ENCODE measurements around the gene TAF4B. TPM values are rescaled to one million over a fixed set of nuclear protein-coding genes. Genes with fewer than 3 reads are reported as not detected.
A peak's percentile ranks its signal among the peaks of the same experiment; 100 is the strongest.
"Not testable (repeated sequence)": the region's sequence is repeated elsewhere in the genome, so short reads cannot be mapped to it uniquely, and the experiment has no call there.

Gene TAF4B
- total RNA-seq, 1 donor from 2014 or later: 3.2 TPM

DNA sequence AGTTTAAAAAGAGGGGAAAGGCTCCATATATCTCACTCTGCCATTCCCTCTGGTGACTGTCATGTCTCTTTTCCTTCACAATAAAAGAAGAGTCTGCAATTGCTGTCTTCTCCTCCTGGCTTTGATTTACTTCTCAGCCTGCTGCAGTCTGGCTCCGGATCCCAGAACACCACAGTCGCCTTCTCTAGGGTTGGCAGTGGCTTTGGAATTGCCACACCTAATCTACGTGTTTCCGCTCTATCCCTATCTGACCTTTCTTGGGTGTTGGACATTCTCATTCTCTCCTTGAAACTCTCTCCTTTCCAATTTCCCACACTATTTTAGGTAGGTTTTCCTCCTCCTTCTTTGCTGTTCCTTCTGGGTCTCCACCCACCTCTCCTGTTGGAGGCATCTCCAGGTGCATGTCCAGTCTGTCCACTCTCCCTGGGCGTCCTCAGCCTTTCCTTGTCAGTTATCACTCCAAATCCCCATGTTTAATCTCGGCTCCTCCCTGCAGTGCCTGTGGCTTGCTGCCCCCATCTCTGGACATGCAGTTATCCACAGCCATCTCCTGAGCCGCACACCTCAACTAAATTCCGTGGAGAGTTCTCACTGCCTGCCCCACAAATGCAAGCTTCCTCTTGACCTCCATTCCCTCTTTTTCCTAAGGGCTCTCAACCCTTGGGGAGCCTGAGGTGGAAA is 209.3 kb downstream of the TAF4B start:
- H3K79me2 ChIP-seq (ENCODE audit: insufficient read depth, low read length): no peaks in the 10 kb centered on the region
- H3K27me3 Mint-ChIP-seq (ENCODE audit: low read depth, unreplicated experiment): peaks cover 5% of the 10 kb centered on the region
- no peak overlapping the region for H3K4me3 ChIP-seq (ENCODE audit: insufficient read depth, low read depth, low read length)
- H3K27me3 ChIP-seq (ENCODE audit: insufficient read depth, low read length): no peaks in the 10 kb centered on the region
- H3K27ac Mint-ChIP-seq (ENCODE audit: unreplicated experiment): peak overlapping the region; percentile 92
- H3K36me3 Mint-ChIP-seq (ENCODE audit: low read depth, unreplicated experiment): no peaks in the 10 kb centered on the region
- H3K36me3 ChIP-seq (ENCODE audit: insufficient read depth, low read length): no peaks in the 10 kb centered on the region
- H3K9me3 Mint-ChIP-seq (ENCODE audit: unreplicated experiment): no peaks in the 10 kb centered on the region
- peaks cover 5% of the 10 kb centered on the region for H3K4me1 ChIP-seq (ENCODE audit: insufficient read depth, low read length)
- no peak overlapping the region for H3K9ac ChIP-seq (ENCODE audit: low read length)
- no peak for DNase-seq (ENCODE audit: low read depth)
- no peak for TF ChIP-seq CTCF (IDR thresholded peaks at IDR 0.05; ENCODE audit: insufficient read depth, low read depth, low read length)
- no peak for TF ChIP-seq EZH2 (IDR thresholded peaks at IDR 0.05; ENCODE audit: insufficient read depth, low read length)
- no peak for FAIRE-seq
- H3K9me3 ChIP-seq (ENCODE audit: insufficient read depth, low read depth, low read length): no peaks in the 10 kb centered on the region
- no peak overlapping the region for H3K27ac ChIP-seq (ENCODE audit: low read depth, low read length)
- H4K20me1 ChIP-seq (ENCODE audit: insufficient read depth, low read length): no peaks in the 10 kb centered on the region
- H3K4me2 ChIP-seq (ENCODE audit: low read length): peak overlapping the region; percentile 54
- H3K4me3 Mint-ChIP-seq (ENCODE audit: unreplicated experiment): no peak overlapping the region
- H3K4me1 Mint-ChIP-seq (ENCODE audit: low read depth, unreplicated experiment): peaks cover 17% of the 10 kb centered on the region
- H2AFZ ChIP-seq (ENCODE audit: low read depth, low read length): no peak overlapping the region

GRCh38 chr18:26436176-26437051 is 210.2 kb downstream of the TAF4B start:
- no peak overlapping the region for H3K9ac ChIP-seq (ENCODE audit: low read length)
- H3K36me3 Mint-ChIP-seq (ENCODE audit: low read depth, unreplicated experiment): no peaks in the 10 kb centered on the region
- H3K9me3 ChIP-seq (ENCODE audit: insufficient read depth, low read depth, low read length): no peaks in the 10 kb centered on the region
- no peak overlapping the region for H2AFZ ChIP-seq (ENCODE audit: low read depth, low read length)
- peaks cover 5% of the 10 kb centered on the region for H3K27me3 Mint-ChIP-seq (ENCODE audit: low read depth, unreplicated experiment)
- no peak overlapping the region for H3K27ac ChIP-seq (ENCODE audit: low read depth, low read length)
- H3K9me3 Mint-ChIP-seq (ENCODE audit: unreplicated experiment): no peaks in the 10 kb centered on the region
- H3K27me3 ChIP-seq (ENCODE audit: insufficient read depth, low read length): no peaks in the 10 kb centered on the region
- no peak for TF ChIP-seq EZH2 (IDR thresholded peaks at IDR 0.05; ENCODE audit: insufficient read depth, low read length)
- peaks cover 17% of the 10 kb centered on the region for H3K4me1 Mint-ChIP-seq (ENCODE audit: low read depth, unreplicated experiment)
- H3K4me2 ChIP-seq (ENCODE audit: low read length): peak overlapping the region; percentile 54
- DNase-seq (ENCODE audit: low read depth): peak; percentile 86
- no peaks in the 10 kb centered on the region for H4K20me1 ChIP-seq (ENCODE audit: insufficient read depth, low read length)
- H3K36me3 ChIP-seq (ENCODE audit: insufficient read depth, low read length): no peaks in the 10 kb centered on the region
- H3K27ac Mint-ChIP-seq (ENCODE audit: unreplicated experiment): peak overlapping the region; percentile 92
- no peak overlapping the region for H3K4me3 ChIP-seq (ENCODE audit: insufficient read depth, low read depth, low read length)
- H3K4me1 ChIP-seq (ENCODE audit: insufficient read depth, low read length): peaks cover 5% of the 10 kb centered on the region
- no peak overlapping the region for H3K4me3 Mint-ChIP-seq (ENCODE audit: unreplicated experiment)
- FAIRE-seq: no peak
- H3K79me2 ChIP-seq (ENCODE audit: insufficient read depth, low read length): no peaks in the 10 kb centered on the region

GRCh38 chr18:26437634-26438033 is 211.4 kb downstream of the TAF4B start:
- not testable (repeated sequence) for H3K9me3 Mint-ChIP-seq (ENCODE audit: unreplicated experiment); H3K4me2 ChIP-seq (ENCODE audit: low read length); DNase-seq (ENCODE audit: low read depth); H3K36me3 Mint-ChIP-seq (ENCODE audit: low read depth, unreplicated experiment); H3K36me3 ChIP-seq (ENCODE audit: insufficient read depth, low read length); H3K4me1 ChIP-seq (ENCODE audit: insufficient read depth, low read length); H4K20me1 ChIP-seq (ENCODE audit: insufficient read depth, low read length); H3K27ac ChIP-seq (ENCODE audit: low read depth, low read length); H3K27ac Mint-ChIP-seq (ENCODE audit: unreplicated experiment); FAIRE-seq; H3K79me2 ChIP-seq (ENCODE audit: insufficient read depth, low read length); H3K9me3 ChIP-seq (ENCODE audit: insufficient read depth, low read depth, low read length); H2AFZ ChIP-seq (ENCODE audit: low read depth, low read length); H3K27me3 Mint-ChIP-seq (ENCODE audit: low read depth, unreplicated experiment); H3K27me3 ChIP-seq (ENCODE audit: insufficient read depth, low read length); H3K4me3 Mint-ChIP-seq (ENCODE audit: unreplicated experiment); H3K9ac ChIP-seq (ENCODE audit: low read length); H3K4me3 ChIP-seq (ENCODE audit: insufficient read depth, low read depth, low read length)
- H3K4me1 Mint-ChIP-seq (ENCODE audit: low read depth, unreplicated experiment): peaks cover 21% of the 10 kb centered on the region
